ENCODE measurements around the gene PIPOX. TPM values are rescaled to one million over a fixed set of nuclear protein-coding genes. Genes with fewer than 3 reads are reported as not detected.

Gene PIPOX
- total and polyA plus RNA-seq, 9 of the 15 experiments (the other 6 are each of a cell fraction or from before 2014, with no cell fraction given): 0.15 to 2.2 (median 0.58) TPM; not detected in 2

GRCh38 chr17:29014716-29015115 lies 28.2 kb upstream of the PIPOX start:
- CTCF ChIA-PET (ENCODE audit: low intra/inter-chr PET ratio): no interaction called here
- TF ChIP-seq ZNF785 (CRISPR knock-in tag; IDR thresholded peaks at IDR 0.05) (no peak), ZNF217 (CRISPR knock-in tag; IDR thresholded peaks at IDR 0.05) (no peak), PCBP2 (IDR thresholded peaks at IDR 0.05; ENCODE audit: low read depth, low read length, poor library complexity, severe bottlenecking) (no peak), MCM3 (IDR thresholded peaks at IDR 0.05) (no peak), U2AF1 (optimal IDR thresholded peaks at IDR 0.05; ENCODE audit: low read depth, low read length) (no peak), BDP1 (IDR thresholded peaks at IDR 0.05; ENCODE audit: insufficient read depth, insufficient read length) (no peak), ZKSCAN1 (IDR thresholded peaks at IDR 0.05; ENCODE audit: low read depth, low read length) (no peak), ETV6 (IDR thresholded peaks at IDR 0.05; ENCODE audit: borderline replicate concordance in 1 of 2, low read depth in 2 of 2, low read length in 1 of 2) (no peak), ETV6 (CRISPR knock-in tag; IDR thresholded peaks at IDR 0.05; ENCODE audit: borderline replicate concordance) (no peak), PHF8 (IDR thresholded peaks at IDR 0.05; ENCODE audit: borderline replicate concordance, low read length) (no peak), ZNF280B (CRISPR knock-in tag; IDR thresholded peaks at IDR 0.05) (no peak), MBD2 (IDR thresholded peaks at IDR 0.05; ENCODE audit: borderline replicate concordance, low read depth) (no peak)
- H3K4me3 ChIP-seq: no peak overlapping the region
- H3K9me3 ChIP-seq (replicated peaks; ENCODE audit: control insufficient read depth, insufficient read depth, low read depth, low read length): no peaks in the 10 kb centered on the region
- FAIRE-seq (no peak), ATAC-seq (no peak), DNase-seq (ENCODE audit: extremely low read depth in 1 of 4, low spot score in 3 of 4) (no peak)
- peaks cover 39 to 56% of the 10 kb centered on the region in 2 experiments for H3K27me3 ChIP-seq (ENCODE audit: control insufficient read depth in 2 of 2, insufficient read depth in 2 of 2, low read length in 2 of 2)
- intact Hi-C loops (cut with micrococcal nuclease): no loop called here
- no peak overlapping the region for H3K4me2 ChIP-seq (ENCODE audit: insufficient read depth, low read length)
- in situ Hi-C loops (cut with MboI): no loop called here
- H3K36me3 ChIP-seq (ENCODE audit: control insufficient read depth, insufficient read depth, low read length): no peaks in the 10 kb centered on the region
- H3K9me1 ChIP-seq (ENCODE audit: control insufficient read depth, insufficient read depth, low read length): no peaks in the 10 kb centered on the region
- H3K79me2 ChIP-seq (ENCODE audit: control insufficient read depth, insufficient read depth, low read length): no peaks in the 10 kb centered on the region
- H3K9ac ChIP-seq (ENCODE audit: insufficient read depth in 1 of 2, low read depth in 2 of 2, low read length in 2 of 2): no peak overlapping the region
- WGBS (ENCODE audit: insufficient coverage, low coverage, missing lambda C conversion rate): 2% methylated on average over 5 of the region's 5 CpGs
- H3K27ac ChIP-seq (ENCODE audit: extremely low read depth, low read depth, low read length): no peak overlapping the region
- POLR2A ChIA-PET: interaction anchor here (0.6 kb wide), 1 partner anchor 124 kb away, joined by 5 read pairs; no protein-coding TSS in a partner anchor
- peaks cover 0 to 2% of the 10 kb centered on the region in 2 experiments; a peak in 2 of 5 replicates for H3K4me1 ChIP-seq (replicated peaks in 1 of 2; ENCODE audit: control insufficient read depth in 2 of 2, insufficient read depth in 2 of 2, low read length in 2 of 2)
- H2AFZ ChIP-seq (ENCODE audit: low read depth, low read length): no peak overlapping the region
- H4K20me1 ChIP-seq (replicated peaks; ENCODE audit: control insufficient read depth, insufficient read depth, low read length): no peaks in the 10 kb centered on the region
- no TSS peak for BruUV-seq (replicated peaks)

Data from K562 (cell line).